Endothelial cell of umbilical vein (primary cell): ENCODE measurements around the gene LEP. TPM values are rescaled to one million over a fixed set of nuclear protein-coding genes. Genes with fewer than 3 reads are reported as not detected.

Experiments used
- BruUV-seq: library from RNA; stranded (reverse); fragments of 400-500 nt; replicated peaks from 2 replicates; lab custom pipeline; 2021; lab: Mats Ljungman, UMichigan
- CTCF ChIA-PET: fragments of 300-600, 350-600 bp; sonication (Branson Sonifier 250); formaldehyde crosslinking; loops from one replicate; lab custom pipeline; 2021; ENCODE audit warnings: antibody characterized with exemption, inconsistent platforms; lab: Charles Lee
- POLR2A ChIA-PET: fragments of 300-600, 350-600 bp; sonication (Branson Sonifier 250); formaldehyde crosslinking; loops from one replicate; lab custom pipeline; 2021; ENCODE audit warnings: antibody characterized with exemption, inconsistent platforms; lab: Charles Lee
- DNase-seq: peaks from one replicate; pipeline ENCODE4 v3.0.0-alpha.2; 2011; ENCODE audit warnings: low read depth, low spot score
- FAIRE-seq: peaks from 2 replicates; lab custom pipeline; 2011; peaks lifted over from hg19 to GRCh38; lab: Jason Lieb, UNC
- H2AFZ ChIP-seq: 2 replicates; pipeline ENCODE4 v1.6.0; 2012; ENCODE audit warnings: low read depth, low read length, control low read depth, inconsistent platforms
- H3K27ac ChIP-seq: 2 replicates; pipeline ENCODE4 v1.5.1; 2011; ENCODE audit warnings: low read depth, mild to moderate bottlenecking, control low read depth, low read length, moderate library complexity; ENCODE audit not compliant: insufficient read depth
- H3K27me3 ChIP-seq, 2 experiments: 2 replicates each; pipeline versions ENCODE4 v1.6.0 to v1.6.1; 2011; ENCODE audit warnings: low read length in 2 of 2, mixed read lengths in 1 of 2; ENCODE audit not compliant: control insufficient read depth in 2 of 2, insufficient read depth in 2 of 2
- H3K36me3 ChIP-seq, 2 experiments: 2 replicates in 1 of 2; 3 replicates in 1 of 2; pipeline ENCODE4 v1.5.1; 2011; ENCODE audit warnings: low read length in 2 of 2, mild to moderate bottlenecking in 1 of 2, moderate library complexity in 1 of 2; ENCODE audit not compliant: control insufficient read depth in 2 of 2, insufficient read depth in 2 of 2; ENCODE audit errors: extremely low read depth in 1 of 2
- H3K4me1 ChIP-seq: 3 replicates; pipeline ENCODE4 v1.5.1; 2011; ENCODE audit warnings: mild to moderate bottlenecking, low read length; ENCODE audit not compliant: control insufficient read depth, insufficient read depth; ENCODE audit errors: extremely low read depth
- H3K4me2 ChIP-seq: 2 replicates; pipeline ENCODE4 v1.6.1; 2011; ENCODE audit warnings: low read length, control low read depth, mixed read lengths; ENCODE audit not compliant: insufficient read depth
- H3K4me3 ChIP-seq, 3 experiments: fragments of 200-600 bp in 1 of 3; sonication (generic), shearing (Covaris generic) in 1 of 3; replicated peaks in 1 of 3; 2 replicates each; pipeline ENCODE4 v1.5.1; 2011 to 2016; ENCODE audit warnings: control low read depth in 3 of 3, low read length in 3 of 3, mild to moderate bottlenecking in 2 of 3, inconsistent platforms in 1 of 3, low read depth in 1 of 3, moderate library complexity in 1 of 3; ENCODE audit not compliant: insufficient read depth in 1 of 3
- H3K79me2 ChIP-seq: 2 replicates; pipeline ENCODE4 v1.6.0; 2012; ENCODE audit warnings: low read length, inconsistent platforms; ENCODE audit not compliant: control insufficient read depth, insufficient read depth
- H3K9ac ChIP-seq: replicated peaks from 2 replicates; pipeline ENCODE3; 2011; ENCODE audit warnings: low read length, control low read depth; ENCODE audit not compliant: insufficient read depth; ENCODE audit errors: extremely low read depth
- H3K9me1 ChIP-seq: replicated peaks from 3 replicates; pipeline ENCODE4 v1.6.0; 2011; ENCODE audit warnings: mild to moderate bottlenecking, low read length; ENCODE audit not compliant: control insufficient read depth, insufficient read depth; ENCODE audit errors: extremely low read depth
- H3K9me3 ChIP-seq: replicated peaks from 2 replicates; pipeline ENCODE4 v1.5.1; 2012; ENCODE audit warnings: low read length, inconsistent platforms; ENCODE audit not compliant: control insufficient read depth, insufficient read depth
- H4K20me1 ChIP-seq: replicated peaks from 2 replicates; pipeline ENCODE3; 2011; ENCODE audit warnings: mild to moderate bottlenecking, low read length; ENCODE audit not compliant: control insufficient read depth, insufficient read depth; ENCODE audit errors: extremely low read depth
- CTCF ChIP-seq, 2 donors: IDR thresholded peaks; 1 replicate in 1 of 2; 2 replicates in 1 of 2; pipeline ENCODE4 v1.5.1; 2011; ENCODE audit warnings: low read length in 2 of 2, mild to moderate bottlenecking in 2 of 2, moderate library complexity in 2 of 2, control low read depth in 1 of 2, inconsistent platforms in 1 of 2, low read depth in 1 of 2; ENCODE audit not compliant: insufficient read depth in 1 of 2; ENCODE audit errors: extremely low read depth in 1 of 2
- EZH2 ChIP-seq: IDR thresholded peaks from 2 replicates; pipeline ENCODE4 v1.6.1; 2012; ENCODE audit warnings: borderline replicate concordance, low read depth, mild to moderate bottlenecking, moderate library complexity, low read length, inconsistent platforms; ENCODE audit not compliant: severe bottlenecking
- FOS ChIP-seq: IDR thresholded peaks from 2 replicates; pipeline ENCODE4 v1.6.1; 2011; ENCODE audit warnings: mild to moderate bottlenecking, low read length, moderate library complexity, borderline replicate concordance; ENCODE audit not compliant: insufficient read depth
- GATA2 ChIP-seq: IDR thresholded peaks from 2 replicates; pipeline ENCODE4 v1.7.0; 2011; ENCODE audit warnings: low read depth, mild to moderate bottlenecking, moderate library complexity, mixed read lengths, low read length; ENCODE audit not compliant: insufficient read length, insufficient read depth
- JUN ChIP-seq: IDR thresholded peaks from 2 replicates; pipeline ENCODE4 v1.6.1; 2011; ENCODE audit warnings: borderline replicate concordance, low read depth; ENCODE audit not compliant: insufficient read length, insufficient read depth
- MAX ChIP-seq: IDR thresholded peaks from 2 replicates; pipeline ENCODE4 v1.6.1; 2011; ENCODE audit not compliant: insufficient read depth, insufficient read length
- MYC ChIP-seq: IDR thresholded peaks from one replicate; pipeline ENCODE4 v1.6.1; 2011; ENCODE audit warnings: mild to moderate bottlenecking, low read depth, low read length
- POLR2A ChIP-seq: IDR thresholded peaks from 2 replicates; pipeline ENCODE4 v1.6.1; 2012; ENCODE audit warnings: low read depth, mild to moderate bottlenecking, control low read depth, low read length
- POLR2AphosphoS5 ChIP-seq: IDR thresholded peaks from 2 replicates; pipeline ENCODE4 v1.6.1; 2012; ENCODE audit warnings: low read depth, mild to moderate bottlenecking, control low read depth, low read length, moderate library complexity; ENCODE audit not compliant: insufficient read depth
- dilution Hi-C: fragments of 300-500 bp; cut with MboI; formaldehyde crosslinking; loops from one replicate; pipeline ENCODE4 v1.15.0; 2019; ENCODE audit warnings: low sequenced_read_pairs; ENCODE audit not compliant: extremely low pct_ligation_motif_present
- intact Hi-C: fragments of 100-400 bp; cut with micrococcal nuclease; formaldehyde crosslinking; loops from one replicate; pipeline ENCODE4 v1.10.0; 2022
- polyA plus RNA-seq, 4 experiments: library from polyadenylated mRNA; depleted of rRNA in 3 of 4; stranded (reverse) in 3 of 4; unstranded in 1 of 4; fragments of >200 nt; gene quantifications; 2 replicates each; pipeline versions ENCODE4 v1.2.1 to v1.2.3, GENCODE V29; 2011 to 2012; ENCODE audit warnings: missing spikeins in 1 of 4
- total RNA-seq: library from RNA; stranded (reverse); gene quantifications from 2 replicates; pipeline ENCODE4 v1.2.3, GENCODE V29; 2021

LEP gene
- total and polyA plus RNA-seq, 2 donors (not counting 3 experiments of a cell fraction or from before 2014, with no cell fraction given): not detected

- BruUV-seq: no TSS peak
- Histone ChIP-seq H3K4me3 (no peak overlapping the region), H3K9ac (no peak overlapping the region), H3K36me3 (no peaks in the 10 kb centered on the region), H3K27ac (no peak overlapping the region), H3K4me1 (no peaks in the 10 kb centered on the region), H3K79me2 (no peaks in the 10 kb centered on the region), H2AFZ (no peak overlapping the region), H4K20me1 (no peaks in the 10 kb centered on the region), H3K27me3 (peaks cover 12 to 16% of the 10 kb centered on the region in 2 experiments), H3K9me3 (no peaks in the 10 kb centered on the region), H3K4me2 (no peak overlapping the region), H3K9me1 (no peaks in the 10 kb centered on the region)
- DNase-seq (no peak), FAIRE-seq (no peak)
- TF ChIP-seq JUN: no peak
- TF ChIP-seq EZH2: no peak
- no peak for TF ChIP-seq FOS
- no peak for TF ChIP-seq MAX
- TF ChIP-seq POLR2AphosphoS5: no peak
- TF ChIP-seq MYC: no peak
- POLR2A ChIA-PET: no interaction called here
- intact Hi-C loops: no loop called here
- CTCF ChIA-PET: no interaction called here
- dilution Hi-C loops: no loop called here
Measured at GRCh38 chr7:128231677-128232076, 9.4 kb upstream of the LEP start.

GRCh38 chr7:128233471-128233870 is 7.6 kb upstream of the LEP start:
- no peak overlapping the region for H3K27ac ChIP-seq
- BruUV-seq: no TSS peak
- ChIA-PET CTCF (no interaction called here), POLR2A (no interaction called here)
- H3K9me1 ChIP-seq: no peaks in the 10 kb centered on the region
- H3K36me3 ChIP-seq: no peaks in the 10 kb centered on the region
- H4K20me1 ChIP-seq: no peaks in the 10 kb centered on the region
- no peak overlapping the region for H3K9ac ChIP-seq
- DNase-seq (no peak), FAIRE-seq (no peak)
- H3K4me1 ChIP-seq: no peaks in the 10 kb centered on the region
- H3K9me3 ChIP-seq: no peaks in the 10 kb centered on the region
- no peaks in the 10 kb centered on the region for H3K79me2 ChIP-seq
- no peak overlapping the region for H3K4me3 ChIP-seq
- peaks cover 12 to 16% of the 10 kb centered on the region in 2 experiments for H3K27me3 ChIP-seq
- no peak overlapping the region for H2AFZ ChIP-seq
- dilution Hi-C loops: no loop called here
- intact Hi-C loops: no loop called here
- TF ChIP-seq POLR2AphosphoS5 (no peak), GATA2 (no peak), POLR2A (no peak), JUN (no peak), EZH2 (no peak), CTCF (IDR thresholded peaks at IDR 0.05; ENCODE audit: extremely low read depth in 1 of 2, insufficient read depth in 1 of 2, low read depth in 1 of 2, low read length in 2 of 2) (no peak), FOS (no peak), MYC (no peak), MAX (no peak)
- no peak overlapping the region for H3K4me2 ChIP-seq
